SK-N-MC (cell line): ENCODE data around the gene OPCML.

Source experiments
- EZH2 ChIP-seq: fragments of 200-600 bp; sonication (generic); IDR thresholded peaks from one replicate; pipeline ENCODE4 v1.6.1; 2017; ENCODE audit warnings: antibody characterized with exemption
- FOXP2 ChIP-seq: optimal IDR thresholded peaks from 2 replicates; pipeline ENCODE3; 2011; ENCODE audit warnings: mild to moderate bottlenecking, moderate library complexity; ENCODE audit not compliant: insufficient read depth; ENCODE audit errors: extremely low read length, control extremely low read depth
- POLR2AphosphoS5 ChIP-seq: IDR thresholded peaks from 2 replicates; pipeline ENCODE4 v1.6.1; 2012; ENCODE audit warnings: mild to moderate bottlenecking, low read depth, low read length, borderline replicate concordance

GRCh38 chr11:133573081-133573480, 40.8 kb upstream of the OPCML start:
- TF ChIP-seq POLR2AphosphoS5, result no peak
- TF ChIP-seq EZH2, result no peak
- no peak for TF ChIP-seq FOXP2
